CD14-positive monocyte (primary cell): Measurements from ENCODE around the gene ARL15. TPM values are rescaled to one million over a fixed set of nuclear protein-coding genes. Genes with fewer than 3 reads are reported as not detected.

Experiments
- DNase-seq, 3 donors: peaks; one replicate each; pipeline ENCODE4 v3.0.0-alpha.2; 2011 to 2022
- H2AFZ ChIP-seq: 2 replicates; pipeline ENCODE4 v1.6.0; 2012; ENCODE audit warnings: mild to moderate bottlenecking, low read depth, low read length, inconsistent platforms; ENCODE audit not compliant: insufficient read depth, poor library complexity, severe bottlenecking
- H3K27ac ChIP-seq, 2 donors: 1 replicate in 1 of 2; 2 replicates in 1 of 2; pipeline ENCODE4 v1.5.1; 2012 to 2013; ENCODE audit warnings: low read length in 2 of 2, control low read depth in 1 of 2, inconsistent platforms in 1 of 2, low read depth in 1 of 2, mild to moderate bottlenecking in 1 of 2
- H3K27me3 ChIP-seq, 2 donors: one replicate each; pipeline versions ENCODE4 v1.6.0 to v1.6.1; 2011 to 2013; ENCODE audit warnings: low read length in 2 of 2; ENCODE audit not compliant: control insufficient read depth in 2 of 2, insufficient read depth in 2 of 2
- H3K36me3 ChIP-seq, 2 donors: replicated peaks in 1 of 2; 1 replicate in 1 of 2; 2 replicates in 1 of 2; pipeline versions ENCODE4 v1.5.1 to v1.6.1; 2012 to 2013; ENCODE audit warnings: low read length in 2 of 2, control low read depth in 1 of 2, inconsistent platforms in 1 of 2, mild to moderate bottlenecking in 1 of 2; ENCODE audit not compliant: insufficient read depth in 2 of 2, control insufficient read depth in 1 of 2
- H3K4me1 ChIP-seq, 2 donors: 1 replicate in 1 of 2; 2 replicates in 1 of 2; pipeline versions ENCODE4 v1.5.1 to v1.6.1; 2012 to 2013; ENCODE audit warnings: low read length in 2 of 2, control low read depth in 1 of 2, inconsistent platforms in 1 of 2, mild to moderate bottlenecking in 1 of 2, moderate library complexity in 1 of 2; ENCODE audit not compliant: insufficient read depth in 2 of 2, control insufficient read depth in 1 of 2
- H3K4me2 ChIP-seq: replicated peaks from 2 replicates; pipeline ENCODE3; 2012; ENCODE audit warnings: low read length, moderate library complexity, mild to moderate bottlenecking; ENCODE audit not compliant: poor library complexity, severe bottlenecking; ENCODE audit errors: extremely low read depth
- H3K4me3 ChIP-seq, 3 experiments: fragments of 200-600 bp in 1 of 3; sonication (generic) in 1 of 3; replicated peaks in 1 of 3; 1 replicate in 2 of 3; 2 replicates in 1 of 3; pipeline ENCODE4 v1.5.1; 2011 to 2013; ENCODE audit warnings: low read length in 3 of 3, mild to moderate bottlenecking in 3 of 3, control low read depth in 2 of 3, low read depth in 2 of 3, inconsistent platforms in 1 of 3, moderate library complexity in 1 of 3
- H3K79me2 ChIP-seq: 2 replicates; pipeline ENCODE4 v1.6.0; 2012; ENCODE audit warnings: mild to moderate bottlenecking, control low read depth, inconsistent platforms, low read length, moderate library complexity; ENCODE audit not compliant: insufficient read depth
- H3K9ac ChIP-seq: 2 replicates; pipeline ENCODE4 v1.6.0; 2017; ENCODE audit warnings: low read length, mild to moderate bottlenecking; ENCODE audit not compliant: insufficient read depth, poor library complexity, severe bottlenecking
- H3K9me3 ChIP-seq, 2 donors: replicated peaks in 1 of 2; 1 replicate in 1 of 2; 2 replicates in 1 of 2; pipeline versions ENCODE4 v1.5.1 to v1.6.1; 2012 to 2013; ENCODE audit warnings: low read length in 2 of 2, control low read depth in 1 of 2; ENCODE audit not compliant: control insufficient read depth in 1 of 2, insufficient read depth in 1 of 2
- H4K20me1 ChIP-seq: 2 replicates; pipeline ENCODE4 v1.6.0; 2012; ENCODE audit warnings: mild to moderate bottlenecking, low read length, control low read depth, moderate library complexity; ENCODE audit not compliant: insufficient read depth
- H3K27ac Mint-ChIP-seq, 7 donors: one replicate each; pipeline ENCODE4 v1.8.0; 2020; ENCODE audit warnings: mild to moderate bottlenecking in 7 of 7, mixed read lengths in 7 of 7, moderate library complexity in 6 of 7, inconsistent platforms in 2 of 7
- H3K27me3 Mint-ChIP-seq, 3 donors: one replicate each; pipeline ENCODE4 v1.8.0; 2021 to 2022; ENCODE audit warnings: low read depth in 3 of 3, mild to moderate bottlenecking in 3 of 3, mixed read lengths in 3 of 3, moderate library complexity in 3 of 3, inconsistent platforms in 1 of 3
- H3K36me3 Mint-ChIP-seq, 2 donors: one replicate each; pipeline ENCODE4 v1.8.0; 2020; ENCODE audit warnings: mixed read lengths in 2 of 2, inconsistent platforms in 1 of 2, mild to moderate bottlenecking in 1 of 2
- H3K4me1 Mint-ChIP-seq: one replicate; pipeline ENCODE4 v1.8.0; 2020; ENCODE audit warnings: mild to moderate bottlenecking, mixed read lengths
- H3K4me3 Mint-ChIP-seq, 2 donors: one replicate each; pipeline ENCODE4 v1.8.0; 2020; ENCODE audit warnings: mild to moderate bottlenecking in 2 of 2, mixed read lengths in 2 of 2, moderate library complexity in 1 of 2
- H3K9me3 Mint-ChIP-seq, 7 donors: one replicate each; pipeline ENCODE4 v1.8.0; 2020 to 2022; ENCODE audit warnings: mixed read lengths in 7 of 7, mild to moderate bottlenecking in 6 of 7, moderate library complexity in 6 of 7, inconsistent platforms in 2 of 7
- WGBS: methylation state at CpG from one replicate; pipeline ENCODE4 v1.1.5; 2013; ENCODE audit warnings: missing lambda C conversion rate; ENCODE audit not compliant: insufficient coverage; 5-methylcytosine and 5-hydroxymethylcytosine counted together
- intact Hi-C, 2 donors: fragments of 100-400 bp; cut with micrococcal nuclease; formaldehyde crosslinking; loops; one replicate each; pipeline versions ENCODE4 v1.15.0 to v1.15.1; 2023
- polyA plus RNA-seq, 3 donors: library from polyadenylated mRNA; depleted of rRNA in 1 of 3; unstranded in 2 of 3; stranded (reverse) in 1 of 3; fragments of 300-500 nt in 2 of 3; fragments of >200 nt in 1 of 3; fragmentation: Illumina TruSeq in 2 of 3; gene quantifications; 1 replicate in 2 of 3; 2 replicates in 1 of 3; pipeline ENCODE4 v1.2.3, GENCODE V29; 2012 to 2021
- TF ChIP-seq, protein P1 (sequence below): fragments of 200-600 bp; IDR thresholded peaks from one replicate; pipeline ENCODE4 v1.8.0; 2022; ENCODE audit warnings: antibody characterized with exemption, mild to moderate bottlenecking

ARL15 gene
- polyA plus RNA-seq, 3 donors: 10.5 to 27.6 (median 18.0) TPM

DNA sequence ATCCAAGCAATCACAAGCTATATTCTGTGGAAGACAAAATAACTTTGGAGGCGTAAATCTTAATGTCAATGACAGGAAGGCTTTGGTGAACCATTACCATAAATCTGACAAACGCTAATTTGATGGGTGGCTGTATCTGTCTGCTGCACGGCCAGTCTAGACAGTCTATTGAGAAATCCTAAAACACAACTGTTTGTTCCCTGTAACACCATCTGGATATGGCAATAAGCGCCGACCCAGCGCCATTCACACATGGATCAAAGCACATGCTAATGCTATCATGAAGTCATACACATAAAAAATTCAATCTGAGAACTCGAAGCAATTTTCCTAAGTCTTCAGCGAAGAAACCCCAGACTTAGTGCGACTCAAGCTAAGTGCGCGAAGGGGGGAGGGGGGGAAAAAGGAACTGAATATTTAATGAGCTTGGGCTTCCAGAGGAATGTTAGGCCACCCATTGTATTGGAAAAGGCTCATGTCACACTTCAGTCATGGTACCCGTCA lies 95.1 kb downstream of the ARL15 start:
- Mint-ChIP-seq H3K27ac (no peak overlapping the region), H3K27me3 (peaks cover 0 to 7% (median 0%) of the 10 kb centered on the region in 3 donors), H3K9me3 (no peaks in the 10 kb centered on the region), H3K4me3 (no peak overlapping the region), H3K4me1 (no peaks in the 10 kb centered on the region), H3K36me3 (no peaks in the 10 kb centered on the region)
- Histone ChIP-seq H3K27me3 (no peaks in the 10 kb centered on the region), H3K9ac (no peak overlapping the region), H3K4me2 (no peak overlapping the region), H3K4me3 (no peak overlapping the region), H3K79me2 (peaks cover 16% of the 10 kb centered on the region), H4K20me1 (peaks cover 84% of the 10 kb centered on the region), H3K9me3 (no peaks in the 10 kb centered on the region), H3K27ac (no peak overlapping the region), H3K36me3 (no peaks in the 10 kb centered on the region), H2AFZ (no peak overlapping the region), H3K4me1 (no peaks in the 10 kb centered on the region)
- WGBS: 59% methylated on average over 7 of the region's 12 CpGs
- intact Hi-C loops: no loop called here
- TF ChIP-seq, protein P1, sequence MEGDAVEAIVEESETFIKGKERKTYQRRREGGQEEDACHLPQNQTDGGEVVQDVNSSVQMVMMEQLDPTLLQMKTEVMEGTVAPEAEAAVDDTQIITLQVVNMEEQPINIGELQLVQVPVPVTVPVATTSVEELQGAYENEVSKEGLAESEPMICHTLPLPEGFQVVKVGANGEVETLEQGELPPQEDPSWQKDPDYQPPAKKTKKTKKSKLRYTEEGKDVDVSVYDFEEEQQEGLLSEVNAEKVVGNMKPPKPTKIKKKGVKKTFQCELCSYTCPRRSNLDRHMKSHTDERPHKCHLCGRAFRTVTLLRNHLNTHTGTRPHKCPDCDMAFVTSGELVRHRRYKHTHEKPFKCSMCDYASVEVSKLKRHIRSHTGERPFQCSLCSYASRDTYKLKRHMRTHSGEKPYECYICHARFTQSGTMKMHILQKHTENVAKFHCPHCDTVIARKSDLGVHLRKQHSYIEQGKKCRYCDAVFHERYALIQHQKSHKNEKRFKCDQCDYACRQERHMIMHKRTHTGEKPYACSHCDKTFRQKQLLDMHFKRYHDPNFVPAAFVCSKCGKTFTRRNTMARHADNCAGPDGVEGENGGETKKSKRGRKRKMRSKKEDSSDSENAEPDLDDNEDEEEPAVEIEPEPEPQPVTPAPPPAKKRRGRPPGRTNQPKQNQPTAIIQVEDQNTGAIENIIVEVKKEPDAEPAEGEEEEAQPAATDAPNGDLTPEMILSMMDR: no peak
- no peak for DNase-seq

DNA sequence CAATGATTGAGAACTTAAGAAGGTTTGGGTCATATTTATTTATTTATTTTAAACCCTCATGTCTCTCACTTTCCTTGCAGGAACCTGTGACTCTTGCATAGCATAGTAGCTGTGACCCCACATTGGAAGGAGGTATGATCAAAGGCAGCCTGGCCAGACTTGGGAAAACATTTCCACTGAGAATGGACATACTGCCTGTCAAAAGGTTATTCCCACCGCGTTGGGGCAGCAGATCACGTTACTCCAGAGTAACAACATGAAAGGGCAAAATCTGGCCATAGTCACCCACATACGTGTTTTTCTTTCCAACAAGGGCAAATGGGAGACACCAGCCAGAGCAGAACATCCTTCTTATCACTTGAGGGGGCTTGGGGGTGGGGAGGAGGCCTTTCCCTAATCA lies 95.7 kb downstream of the ARL15 start:
- no peaks in the 10 kb centered on the region for H3K4me1 ChIP-seq
- H3K4me2 ChIP-seq: no peak overlapping the region
- H3K4me3 Mint-ChIP-seq: no peak overlapping the region
- no peak overlapping the region for H3K4me3 ChIP-seq
- no peak overlapping the region for H2AFZ ChIP-seq
- intact Hi-C loops: no loop called here
- H4K20me1 ChIP-seq: peaks cover 85% of the 10 kb centered on the region
- H3K36me3 Mint-ChIP-seq: no peaks in the 10 kb centered on the region
- H3K36me3 ChIP-seq: no peaks in the 10 kb centered on the region
- H3K27ac Mint-ChIP-seq: no peak overlapping the region
- 93% methylated on average over 3 of the region's 4 CpGs for WGBS
- H3K9me3 Mint-ChIP-seq: no peaks in the 10 kb centered on the region
- TF ChIP-seq, protein P1: no peak
- DNase-seq: no peak
- peaks cover 16% of the 10 kb centered on the region for H3K79me2 ChIP-seq
- no peak overlapping the region for H3K9ac ChIP-seq
- H3K27me3 ChIP-seq: no peaks in the 10 kb centered on the region
- H3K4me1 Mint-ChIP-seq: no peaks in the 10 kb centered on the region
- H3K27ac ChIP-seq: no peak overlapping the region
- H3K27me3 Mint-ChIP-seq: peaks cover 0 to 7% (median 0%) of the 10 kb centered on the region in 3 donors
- no peaks in the 10 kb centered on the region for H3K9me3 ChIP-seq
